Measurements from ENCODE around the gene PGBD1. TPM values are rescaled to one million over a fixed set of nuclear protein-coding genes. Genes with fewer than 3 reads are reported as not detected.

The PGBD1 gene
- total and polyA plus RNA-seq, 2 of the 8 experiments (the other 6 are each of a cell fraction or from before 2014, with no cell fraction given), result 2.5 to 9.2 TPM

GRCh38 chr6:28351493-28351925 lies 70.1 kb downstream of the PGBD1 start (continued):
- no peak for TF ChIP-seq SIX5 (IDR thresholded peaks at IDR 0.05; ENCODE audit: low read depth, low read length)
- TF ChIP-seq, protein P1, sequence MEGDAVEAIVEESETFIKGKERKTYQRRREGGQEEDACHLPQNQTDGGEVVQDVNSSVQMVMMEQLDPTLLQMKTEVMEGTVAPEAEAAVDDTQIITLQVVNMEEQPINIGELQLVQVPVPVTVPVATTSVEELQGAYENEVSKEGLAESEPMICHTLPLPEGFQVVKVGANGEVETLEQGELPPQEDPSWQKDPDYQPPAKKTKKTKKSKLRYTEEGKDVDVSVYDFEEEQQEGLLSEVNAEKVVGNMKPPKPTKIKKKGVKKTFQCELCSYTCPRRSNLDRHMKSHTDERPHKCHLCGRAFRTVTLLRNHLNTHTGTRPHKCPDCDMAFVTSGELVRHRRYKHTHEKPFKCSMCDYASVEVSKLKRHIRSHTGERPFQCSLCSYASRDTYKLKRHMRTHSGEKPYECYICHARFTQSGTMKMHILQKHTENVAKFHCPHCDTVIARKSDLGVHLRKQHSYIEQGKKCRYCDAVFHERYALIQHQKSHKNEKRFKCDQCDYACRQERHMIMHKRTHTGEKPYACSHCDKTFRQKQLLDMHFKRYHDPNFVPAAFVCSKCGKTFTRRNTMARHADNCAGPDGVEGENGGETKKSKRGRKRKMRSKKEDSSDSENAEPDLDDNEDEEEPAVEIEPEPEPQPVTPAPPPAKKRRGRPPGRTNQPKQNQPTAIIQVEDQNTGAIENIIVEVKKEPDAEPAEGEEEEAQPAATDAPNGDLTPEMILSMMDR (IDR thresholded peaks at IDR 0.05; ENCODE audit: control extremely low read depth in 1 of 3, insufficient read depth in 1 of 3, low read depth in 1 of 3, low read length in 3 of 3), result no peak
- TF ChIP-seq SUZ12 (IDR thresholded peaks at IDR 0.05; ENCODE audit: low read length), result no peak
- TF ChIP-seq EP300 (IDR thresholded peaks at IDR 0.05; ENCODE audit: borderline replicate concordance in 1 of 2, low read depth in 2 of 2, low read length in 2 of 2), result no peak
- TF ChIP-seq, protein P2, sequence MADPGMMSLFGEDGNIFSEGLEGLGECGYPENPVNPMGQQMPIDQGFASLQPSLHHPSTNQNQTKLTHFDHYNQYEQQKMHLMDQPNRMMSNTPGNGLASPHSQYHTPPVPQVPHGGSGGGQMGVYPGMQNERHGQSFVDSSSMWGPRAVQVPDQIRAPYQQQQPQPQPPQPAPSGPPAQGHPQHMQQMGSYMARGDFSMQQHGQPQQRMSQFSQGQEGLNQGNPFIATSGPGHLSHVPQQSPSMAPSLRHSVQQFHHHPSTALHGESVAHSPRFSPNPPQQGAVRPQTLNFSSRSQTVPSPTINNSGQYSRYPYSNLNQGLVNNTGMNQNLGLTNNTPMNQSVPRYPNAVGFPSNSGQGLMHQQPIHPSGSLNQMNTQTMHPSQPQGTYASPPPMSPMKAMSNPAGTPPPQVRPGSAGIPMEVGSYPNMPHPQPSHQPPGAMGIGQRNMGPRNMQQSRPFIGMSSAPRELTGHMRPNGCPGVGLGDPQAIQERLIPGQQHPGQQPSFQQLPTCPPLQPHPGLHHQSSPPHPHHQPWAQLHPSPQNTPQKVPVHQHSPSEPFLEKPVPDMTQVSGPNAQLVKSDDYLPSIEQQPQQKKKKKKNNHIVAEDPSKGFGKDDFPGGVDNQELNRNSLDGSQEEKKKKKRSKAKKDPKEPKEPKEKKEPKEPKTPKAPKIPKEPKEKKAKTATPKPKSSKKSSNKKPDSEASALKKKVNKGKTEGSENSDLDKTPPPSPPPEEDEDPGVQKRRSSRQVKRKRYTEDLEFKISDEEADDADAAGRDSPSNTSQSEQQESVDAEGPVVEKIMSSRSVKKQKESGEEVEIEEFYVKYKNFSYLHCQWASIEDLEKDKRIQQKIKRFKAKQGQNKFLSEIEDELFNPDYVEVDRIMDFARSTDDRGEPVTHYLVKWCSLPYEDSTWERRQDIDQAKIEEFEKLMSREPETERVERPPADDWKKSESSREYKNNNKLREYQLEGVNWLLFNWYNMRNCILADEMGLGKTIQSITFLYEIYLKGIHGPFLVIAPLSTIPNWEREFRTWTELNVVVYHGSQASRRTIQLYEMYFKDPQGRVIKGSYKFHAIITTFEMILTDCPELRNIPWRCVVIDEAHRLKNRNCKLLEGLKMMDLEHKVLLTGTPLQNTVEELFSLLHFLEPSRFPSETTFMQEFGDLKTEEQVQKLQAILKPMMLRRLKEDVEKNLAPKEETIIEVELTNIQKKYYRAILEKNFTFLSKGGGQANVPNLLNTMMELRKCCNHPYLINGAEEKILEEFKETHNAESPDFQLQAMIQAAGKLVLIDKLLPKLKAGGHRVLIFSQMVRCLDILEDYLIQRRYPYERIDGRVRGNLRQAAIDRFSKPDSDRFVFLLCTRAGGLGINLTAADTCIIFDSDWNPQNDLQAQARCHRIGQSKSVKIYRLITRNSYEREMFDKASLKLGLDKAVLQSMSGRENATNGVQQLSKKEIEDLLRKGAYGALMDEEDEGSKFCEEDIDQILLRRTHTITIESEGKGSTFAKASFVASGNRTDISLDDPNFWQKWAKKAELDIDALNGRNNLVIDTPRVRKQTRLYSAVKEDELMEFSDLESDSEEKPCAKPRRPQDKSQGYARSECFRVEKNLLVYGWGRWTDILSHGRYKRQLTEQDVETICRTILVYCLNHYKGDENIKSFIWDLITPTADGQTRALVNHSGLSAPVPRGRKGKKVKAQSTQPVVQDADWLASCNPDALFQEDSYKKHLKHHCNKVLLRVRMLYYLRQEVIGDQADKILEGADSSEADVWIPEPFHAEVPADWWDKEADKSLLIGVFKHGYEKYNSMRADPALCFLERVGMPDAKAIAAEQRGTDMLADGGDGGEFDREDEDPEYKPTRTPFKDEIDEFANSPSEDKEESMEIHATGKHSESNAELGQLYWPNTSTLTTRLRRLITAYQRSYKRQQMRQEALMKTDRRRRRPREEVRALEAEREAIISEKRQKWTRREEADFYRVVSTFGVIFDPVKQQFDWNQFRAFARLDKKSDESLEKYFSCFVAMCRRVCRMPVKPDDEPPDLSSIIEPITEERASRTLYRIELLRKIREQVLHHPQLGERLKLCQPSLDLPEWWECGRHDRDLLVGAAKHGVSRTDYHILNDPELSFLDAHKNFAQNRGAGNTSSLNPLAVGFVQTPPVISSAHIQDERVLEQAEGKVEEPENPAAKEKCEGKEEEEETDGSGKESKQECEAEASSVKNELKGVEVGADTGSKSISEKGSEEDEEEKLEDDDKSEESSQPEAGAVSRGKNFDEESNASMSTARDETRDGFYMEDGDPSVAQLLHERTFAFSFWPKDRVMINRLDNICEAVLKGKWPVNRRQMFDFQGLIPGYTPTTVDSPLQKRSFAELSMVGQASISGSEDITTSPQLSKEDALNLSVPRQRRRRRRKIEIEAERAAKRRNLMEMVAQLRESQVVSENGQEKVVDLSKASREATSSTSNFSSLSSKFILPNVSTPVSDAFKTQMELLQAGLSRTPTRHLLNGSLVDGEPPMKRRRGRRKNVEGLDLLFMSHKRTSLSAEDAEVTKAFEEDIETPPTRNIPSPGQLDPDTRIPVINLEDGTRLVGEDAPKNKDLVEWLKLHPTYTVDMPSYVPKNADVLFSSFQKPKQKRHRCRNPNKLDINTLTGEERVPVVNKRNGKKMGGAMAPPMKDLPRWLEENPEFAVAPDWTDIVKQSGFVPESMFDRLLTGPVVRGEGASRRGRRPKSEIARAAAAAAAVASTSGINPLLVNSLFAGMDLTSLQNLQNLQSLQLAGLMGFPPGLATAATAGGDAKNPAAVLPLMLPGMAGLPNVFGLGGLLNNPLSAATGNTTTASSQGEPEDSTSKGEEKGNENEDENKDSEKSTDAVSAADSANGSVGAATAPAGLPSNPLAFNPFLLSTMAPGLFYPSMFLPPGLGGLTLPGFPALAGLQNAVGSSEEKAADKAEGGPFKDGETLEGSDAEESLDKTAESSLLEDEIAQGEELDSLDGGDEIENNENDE (IDR thresholded peaks at IDR 0.05; ENCODE audit: insufficient replicate concordance, low read length), result no peak
- TF ChIP-seq GTF2F1 (IDR thresholded peaks at IDR 0.05; ENCODE audit: borderline replicate concordance, low read depth, low read length), result no peak
- no peak for TF ChIP-seq BCL11A (IDR thresholded peaks at IDR 0.05; ENCODE audit: low read depth in 2 of 2, low read length in 2 of 2)

All from H1 (cell line).